ENCODE measurements around the gene PJVK. TPM values are rescaled to one million over a fixed set of nuclear protein-coding genes. Genes with fewer than 3 reads are reported as not detected.
A peak's percentile ranks its signal among the peaks of the same experiment; 100 is the strongest.

The PJVK gene
- total and polyA plus RNA-seq, 10 of the 15 experiments (the other 5 are each of a cell fraction or from before 2014, with no cell fraction given), result 1.8 to 6.8 (median 3.2) TPM

DNA sequence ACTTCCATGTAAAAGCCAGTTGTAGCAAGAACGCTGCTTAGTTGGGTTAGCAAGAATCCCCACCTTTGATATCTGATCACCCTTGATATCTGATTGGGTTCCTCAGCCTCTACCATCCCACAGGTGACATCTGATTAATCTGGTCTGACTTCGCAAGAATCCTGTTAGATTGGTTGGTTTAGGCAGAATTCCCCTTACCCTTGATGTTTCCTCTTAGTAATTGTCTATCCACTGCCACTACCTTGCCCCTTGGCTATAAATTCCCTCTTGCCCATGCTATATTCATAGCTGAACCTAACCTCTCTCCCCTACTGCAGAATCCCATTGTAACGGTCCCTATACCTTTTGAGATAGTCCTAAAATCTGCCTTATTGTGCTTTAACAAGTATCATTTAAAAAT lies 33.3 kb upstream of the PJVK start:
- no TSS peak for BruUV-seq (replicated peaks)

DNA sequence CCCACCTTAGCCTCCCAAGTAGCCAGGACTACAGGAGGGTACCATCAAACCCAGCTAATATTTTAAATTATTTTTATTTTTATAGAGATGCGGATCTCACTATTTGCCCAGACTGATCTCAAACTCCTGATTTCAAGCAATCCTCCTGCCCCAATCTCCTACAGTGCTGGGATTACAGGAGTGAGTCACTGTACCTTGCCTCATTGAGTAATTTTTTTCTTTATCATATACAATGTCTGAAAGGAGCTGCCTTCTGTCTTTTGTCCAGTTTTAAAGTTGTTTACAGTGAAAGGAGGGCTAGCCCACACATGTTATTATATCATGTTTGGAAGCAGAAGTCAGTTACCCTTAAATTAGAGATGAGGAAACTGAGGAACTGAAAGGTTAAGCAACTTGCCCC lies 32.8 kb upstream of the PJVK start:
- Histone ChIP-seq H3K4me3 (no peak overlapping the region), H4K20me1 (ENCODE audit: control insufficient read depth, insufficient read depth) (no peaks in the 10 kb centered on the region), H3K9me3 (replicated peaks; ENCODE audit: control insufficient read depth, insufficient read depth, low read length) (no peaks in the 10 kb centered on the region; the same call in 2 of the 3 replicates), H3K27ac (ENCODE audit: control insufficient read depth, insufficient read depth) (no peak overlapping the region), H3K79me2 (ENCODE audit: control insufficient read depth, insufficient read depth, low read length) (peaks cover 28% of the 10 kb centered on the region), H3K4me2 (ENCODE audit: control insufficient read depth, insufficient read depth) (peak overlapping the region; percentile 12; the same call in 1 of the 2 replicates), H3K9ac (ENCODE audit: control insufficient read depth, insufficient read depth, low read length) (no peak overlapping the region), H3K27me3 (replicated peaks in 1 of 2; ENCODE audit: control insufficient read depth in 2 of 2, insufficient read depth in 2 of 2, low read length in 1 of 2) (no peaks in the 10 kb centered on the region), H3K4me1 (ENCODE audit: control insufficient read depth, insufficient read depth, low read length) (peaks cover 6% of the 10 kb centered on the region; the same call in 1 of the 2 replicates), H3K36me3 (ENCODE audit: control insufficient read depth in 2 of 2, insufficient read depth in 2 of 2, low read length in 1 of 2) (no peaks in the 10 kb centered on the region; a peak in 1 of 4 replicates), H2AFZ (ENCODE audit: control insufficient read depth, low read depth, low read length) (no peak overlapping the region)
- ChIA-PET SMC1A (ENCODE audit: uncharacterized antibody, unreplicated experiment) (interaction anchor here (0.6 to 10.6 kb wide), 21 partner anchors 10 to 434 kb away, joined by 3 to 454 read pairs (median 5); partner anchors contain the start of genes PJVK, PRKRA and RBM45), RAD21 (ENCODE audit: unreplicated experiment) (interaction anchor here (0.6 to 8.3 kb wide), 18 partner anchors 12 to 307 kb away, joined by 3 to 162 read pairs (median 5); partner anchors contain the start of genes PJVK, PRKRA and RBM45), POLR2A (interaction anchor here (0.6 to 3.1 kb wide), 8 partner anchors 14 to 580 kb away, joined by 4 to 21 read pairs (median 6); partner anchors contain the start of genes PJVK, PRKRA and RBM45), CTCF (interaction anchor here (0.7 to 12.4 kb wide), 25 partner anchors 10 to 1345 kb away, joined by 3 to 702 read pairs (median 6); partner anchors contain the start of genes PJVK, PRKRA and RBM45)
- no TSS peak for BruUV-seq (replicated peaks)
- no peak for TF ChIP-seq PAX8 (IDR thresholded peaks at IDR 0.05)
- no peak for TF ChIP-seq CREM (IDR thresholded peaks at IDR 0.05; ENCODE audit: low read depth)
- TF ChIP-seq NR2C2 (IDR thresholded peaks at IDR 0.05; ENCODE audit: borderline replicate concordance, control insufficient read depth, insufficient read length, low read depth), result no peak
- TF ChIP-seq, protein P1, sequence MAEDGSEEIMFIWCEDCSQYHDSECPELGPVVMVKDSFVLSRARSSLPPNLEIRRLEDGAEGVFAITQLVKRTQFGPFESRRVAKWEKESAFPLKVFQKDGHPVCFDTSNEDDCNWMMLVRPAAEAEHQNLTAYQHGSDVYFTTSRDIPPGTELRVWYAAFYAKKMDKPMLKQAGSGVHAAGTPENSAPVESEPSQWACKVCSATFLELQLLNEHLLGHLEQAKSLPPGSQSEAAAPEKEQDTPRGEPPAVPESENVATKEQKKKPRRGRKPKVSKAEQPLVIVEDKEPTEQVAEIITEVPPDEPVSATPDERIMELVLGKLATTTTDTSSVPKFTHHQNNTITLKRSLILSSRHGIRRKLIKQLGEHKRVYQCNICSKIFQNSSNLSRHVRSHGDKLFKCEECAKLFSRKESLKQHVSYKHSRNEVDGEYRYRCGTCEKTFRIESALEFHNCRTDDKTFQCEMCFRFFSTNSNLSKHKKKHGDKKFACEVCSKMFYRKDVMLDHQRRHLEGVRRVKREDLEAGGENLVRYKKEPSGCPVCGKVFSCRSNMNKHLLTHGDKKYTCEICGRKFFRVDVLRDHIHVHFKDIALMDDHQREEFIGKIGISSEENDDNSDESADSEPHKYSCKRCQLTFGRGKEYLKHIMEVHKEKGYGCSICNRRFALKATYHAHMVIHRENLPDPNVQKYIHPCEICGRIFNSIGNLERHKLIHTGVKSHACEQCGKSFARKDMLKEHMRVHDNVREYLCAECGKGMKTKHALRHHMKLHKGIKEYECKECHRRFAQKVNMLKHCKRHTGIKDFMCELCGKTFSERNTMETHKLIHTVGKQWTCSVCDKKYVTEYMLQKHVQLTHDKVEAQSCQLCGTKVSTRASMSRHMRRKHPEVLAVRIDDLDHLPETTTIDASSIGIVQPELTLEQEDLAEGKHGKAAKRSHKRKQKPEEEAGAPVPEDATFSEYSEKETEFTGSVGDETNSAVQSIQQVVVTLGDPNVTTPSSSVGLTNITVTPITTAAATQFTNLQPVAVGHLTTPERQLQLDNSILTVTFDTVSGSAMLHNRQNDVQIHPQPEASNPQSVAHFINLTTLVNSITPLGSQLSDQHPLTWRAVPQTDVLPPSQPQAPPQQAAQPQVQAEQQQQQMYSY (CRISPR knock-in tag; IDR thresholded peaks at IDR 0.05), result no peak
- TF ChIP-seq RBBP5 (conservative IDR thresholded peaks at IDR 0.05), result no peak
- no peak for TF ChIP-seq CBX3 (IDR thresholded peaks at IDR 0.05; ENCODE audit: borderline replicate concordance, low read depth)
- no peak for TF ChIP-seq CBFB (IDR thresholded peaks at IDR 0.05; ENCODE audit: low read depth)
- TF ChIP-seq BHLHE40 (IDR thresholded peaks at IDR 0.05; ENCODE audit: borderline replicate concordance in 1 of 2, low read depth in 2 of 2, low read length in 1 of 2), result no peak
- no peak for TF ChIP-seq RFX5 (IDR thresholded peaks at IDR 0.05; ENCODE audit: low read depth, low read length)
- ATAC-seq (no peak), FAIRE-seq (no peak), DNase-seq (ENCODE audit: low read depth, low spot score) (no peak)
- in situ Hi-C loops (cut with MboI) (loop anchor here (5.0 kb wide), 2 partner anchors 111 to 306 kb away; partner anchors contain the start of gene RBM45), intact Hi-C loops (cut with micrococcal nuclease; ENCODE audit: unreplicated experiment) (no loop called here)
- 100% methylated on average over 1 of the region's 1 CpG for WGBS (ENCODE audit: insufficient coverage, insufficient replicate concordance, low lambda C conversion rate, missing lambda C conversion rate)

More for the DNA sequence above, 33.3 kb upstream of the PJVK start:
- TF ChIP-seq YY1 (IDR thresholded peaks at IDR 0.05; ENCODE audit: low read depth, low read length), result no peak
- no peak for TF ChIP-seq ZNF622 (IDR thresholded peaks at IDR 0.05)
- ATAC-seq, result no peak
- ChIA-PET RAD21 (ENCODE audit: unreplicated experiment) (interaction anchor here (0.6 to 8.3 kb wide), 10 partner anchors 13 to 307 kb away, joined by 4 to 162 read pairs (median 6); partner anchors contain the start of genes PJVK, PRKRA and RBM45), CTCF (interaction anchor here (0.7 to 12.4 kb wide), 13 partner anchors 10 to 309 kb away, joined by 3 to 702 read pairs (median 13); partner anchors contain the start of genes PJVK, PRKRA and RBM45), POLR2A (interaction anchor here (0.6 to 3.1 kb wide), 9 partner anchors 14 to 581 kb away, joined by 4 to 21 read pairs (median 5); partner anchors contain the start of genes PJVK, PRKRA and RBM45), SMC1A (ENCODE audit: uncharacterized antibody, unreplicated experiment) (interaction anchor here (0.8 to 10.6 kb wide), 13 partner anchors 11 to 305 kb away, joined by 3 to 454 read pairs (median 8); partner anchors contain the start of gene RBM45)
- in situ Hi-C loops (cut with MboI) (loop anchor here (5.0 kb wide), 2 partner anchors 111 to 306 kb away; partner anchors contain the start of gene RBM45), intact Hi-C loops (cut with micrococcal nuclease; ENCODE audit: unreplicated experiment) (no loop called here)
- Histone ChIP-seq H3K9me3 (replicated peaks; ENCODE audit: control insufficient read depth, insufficient read depth, low read length) (no peaks in the 10 kb centered on the region; the same call in 2 of the 3 replicates), H3K36me3 (ENCODE audit: control insufficient read depth in 2 of 2, insufficient read depth in 2 of 2, low read length in 1 of 2) (no peaks in the 10 kb centered on the region; a peak in 1 of 4 replicates), H3K4me1 (ENCODE audit: control insufficient read depth, insufficient read depth, low read length) (peaks cover 6% of the 10 kb centered on the region; the same call in 1 of the 2 replicates), H3K27ac (ENCODE audit: control insufficient read depth, insufficient read depth) (no peak overlapping the region), H2AFZ (ENCODE audit: control insufficient read depth, low read depth, low read length) (no peak overlapping the region), H3K27me3 (replicated peaks in 1 of 2; ENCODE audit: control insufficient read depth in 2 of 2, insufficient read depth in 2 of 2, low read length in 1 of 2) (no peaks in the 10 kb centered on the region), H4K20me1 (ENCODE audit: control insufficient read depth, insufficient read depth) (no peaks in the 10 kb centered on the region), H3K9ac (ENCODE audit: control insufficient read depth, insufficient read depth, low read length) (no peak overlapping the region), H3K79me2 (ENCODE audit: control insufficient read depth, insufficient read depth, low read length) (peaks cover 28% of the 10 kb centered on the region), H3K4me3 (no peak overlapping the region), H3K4me2 (ENCODE audit: control insufficient read depth, insufficient read depth) (peak overlapping the region; percentile 53)
- DNase-seq (ENCODE audit: low read depth, low spot score), result no peak
- no peak for FAIRE-seq
- WGBS (ENCODE audit: insufficient coverage, insufficient replicate concordance, low lambda C conversion rate, missing lambda C conversion rate), result 90% methylated on average over 3 of the region's 3 CpGs
